SH-SY5Y (cell line): ENCODE results near the gene TMEM128.

Experiments
- GATA2 ChIP-seq: IDR thresholded peaks from 2 replicates; pipeline ENCODE4 v1.6.1; 2011; ENCODE audit warnings: mild to moderate bottlenecking, low read depth, low read length
- GATA3 ChIP-seq: IDR thresholded peaks from 2 replicates; pipeline ENCODE4 v1.6.1; 2011; ENCODE audit warnings: low read depth, mild to moderate bottlenecking, low read length, moderate library complexity

The TMEM128 gene

GRCh38 chr4:4269331-4269731, 21.3 kb upstream of the TMEM128 start:
- TF ChIP-seq GATA3 (no peak), GATA2 (no peak)

- no peak for TF ChIP-seq GATA2
- TF ChIP-seq GATA3, result no peak
These were observed 20.8 kb upstream of the TMEM128 start for GRCh38 chr4:4268776-4269175.

- TF ChIP-seq GATA3 (no peak), GATA2 (no peak)
These were observed 20.0 kb upstream of the TMEM128 start for GRCh38 chr4:4267981-4268380.

- no peak for TF ChIP-seq GATA3
- TF ChIP-seq GATA2, result no peak
These were observed 12.2 kb upstream of the TMEM128 start for GRCh38 chr4:4260185-4260751.

- TF ChIP-seq GATA2, result no peak
- TF ChIP-seq GATA3, result no peak
These were observed 11.6 kb upstream of the TMEM128 start for GRCh38 chr4:4259484-4260100.

DNA sequence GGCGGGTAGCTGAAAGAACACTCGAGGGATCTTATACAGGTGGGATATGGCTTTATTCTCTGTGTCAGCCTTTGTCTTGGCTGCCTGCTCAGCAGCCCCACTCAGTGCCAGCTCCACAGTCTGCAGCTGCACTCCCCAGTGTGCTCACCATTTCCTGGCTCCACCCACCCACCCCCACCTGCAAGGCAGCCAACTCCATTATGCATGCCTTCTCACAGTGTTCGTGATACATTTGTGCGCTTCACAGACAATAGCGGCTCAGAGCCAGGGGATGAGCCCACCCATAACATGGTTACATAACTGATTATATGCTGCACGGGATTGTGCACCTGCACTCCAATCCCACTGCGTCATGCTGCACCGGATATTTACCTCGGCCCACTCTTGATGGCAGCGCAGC, 8.8 kb upstream of the TMEM128 start:
- TF ChIP-seq GATA2 (no peak), GATA3 (no peak)

DNA sequence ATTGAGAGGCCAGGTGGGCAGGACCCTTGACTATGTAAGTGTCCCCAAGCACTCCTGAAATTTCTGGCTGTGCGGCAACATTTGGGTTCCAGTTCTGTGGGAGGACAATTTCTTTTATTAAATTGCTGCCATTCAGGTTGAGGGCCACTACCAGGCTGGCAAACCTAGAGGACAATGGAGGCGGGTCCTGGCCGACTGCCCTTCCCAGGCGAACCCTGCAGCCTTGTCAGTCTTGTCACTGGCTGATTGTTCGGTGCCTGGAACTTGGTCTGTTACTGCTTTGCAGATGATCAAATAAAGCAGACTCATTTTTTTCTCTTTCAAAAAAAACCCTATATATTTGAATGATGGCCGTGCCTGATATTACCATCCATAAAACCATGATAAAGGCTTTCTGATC, 6.6 kb upstream of the TMEM128 start:
- no peak for TF ChIP-seq GATA3
- no peak for TF ChIP-seq GATA2

DNA sequence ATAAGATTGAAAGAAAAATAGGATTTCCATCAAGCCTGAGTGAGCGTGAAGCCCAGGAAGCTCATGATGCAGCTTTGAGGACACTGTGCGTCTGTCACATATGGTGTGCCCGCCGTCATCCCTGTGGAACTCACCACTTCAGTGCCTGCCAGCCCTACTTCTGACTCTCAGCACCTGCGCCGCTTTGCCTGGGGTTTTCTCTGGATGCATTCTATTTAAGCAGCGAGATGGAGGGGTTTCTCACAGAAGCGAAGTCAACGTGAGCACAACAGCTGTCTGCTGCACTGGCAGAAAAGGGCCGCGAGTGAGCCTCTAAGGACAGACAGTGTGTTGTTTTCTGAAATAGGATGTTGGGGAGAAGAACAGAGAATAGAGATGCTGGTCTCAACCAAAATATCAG, 6.2 kb upstream of the TMEM128 start:
- TF ChIP-seq GATA3 (no peak), GATA2 (no peak)

DNA sequence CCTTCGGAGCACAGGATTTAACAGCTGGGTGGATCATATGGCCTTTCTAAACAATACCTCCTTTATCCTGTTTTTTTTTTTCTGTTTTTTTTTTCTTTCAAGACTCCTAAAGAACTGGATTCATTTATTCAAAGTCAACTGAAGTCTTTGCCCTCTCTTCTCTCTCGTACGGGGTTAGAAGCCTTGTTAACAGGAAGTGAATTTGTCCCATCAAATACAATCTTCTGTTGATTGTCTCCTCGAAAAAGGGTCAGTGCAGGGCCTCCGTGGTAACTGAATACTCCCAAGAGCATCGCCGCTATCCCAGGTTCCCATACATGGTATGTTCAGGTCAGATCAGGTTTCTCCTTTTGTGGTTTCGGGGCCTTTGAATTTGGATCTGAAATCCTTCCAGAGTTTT, 1.8 kb upstream of the TMEM128 start:
- TF ChIP-seq GATA3 (no peak), GATA2 (no peak)

GRCh38 chr4:4248885-4249203, 821 bp upstream of the TMEM128 start:
- TF ChIP-seq GATA2, result no peak
- no peak for TF ChIP-seq GATA3

DNA sequence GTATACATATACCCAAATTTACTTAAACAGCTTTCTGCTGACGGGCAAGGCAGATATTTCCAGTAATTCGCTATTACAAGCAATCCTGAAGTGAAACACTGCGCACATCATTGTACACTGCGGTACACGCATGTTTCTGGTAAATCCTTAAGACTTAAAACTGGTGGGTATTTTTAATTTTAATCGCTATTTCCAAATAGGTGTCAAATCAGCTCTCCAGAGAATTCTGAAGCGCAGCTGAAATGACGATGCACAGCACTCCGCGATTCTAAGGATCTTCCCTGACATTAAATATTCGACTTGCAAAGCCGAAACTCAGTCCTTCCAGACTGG, 361 bp downstream of the TMEM128 start:
- TF ChIP-seq GATA2 (no peak), GATA3 (no peak)

- TF ChIP-seq GATA2 (no peak), GATA3 (no peak)
These were observed 2.9 kb downstream of the TMEM128 start for GRCh38 chr4:4245172-4245571.

GRCh38 chr4:4233610-4234009, 14.4 kb downstream of the TMEM128 start:
- TF ChIP-seq GATA2 (no peak), GATA3 (no peak)

DNA sequence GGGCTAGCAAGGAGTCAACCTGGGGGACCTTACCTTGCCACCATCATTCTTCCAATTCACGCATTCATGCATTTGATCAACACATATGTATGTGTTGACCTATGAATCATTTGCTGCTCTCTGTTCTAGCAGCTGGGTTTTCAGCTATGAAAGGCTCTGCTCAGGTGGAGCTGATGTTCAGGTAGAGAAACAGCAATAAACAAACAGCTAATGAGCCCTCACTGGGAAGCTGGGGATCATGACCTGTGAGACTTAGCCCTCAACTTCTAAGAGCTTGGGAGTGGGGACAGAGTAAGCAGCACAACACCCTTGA, 19.7 kb downstream of the TMEM128 start:
- TF ChIP-seq GATA2, result no peak
- TF ChIP-seq GATA3, result no peak

DNA sequence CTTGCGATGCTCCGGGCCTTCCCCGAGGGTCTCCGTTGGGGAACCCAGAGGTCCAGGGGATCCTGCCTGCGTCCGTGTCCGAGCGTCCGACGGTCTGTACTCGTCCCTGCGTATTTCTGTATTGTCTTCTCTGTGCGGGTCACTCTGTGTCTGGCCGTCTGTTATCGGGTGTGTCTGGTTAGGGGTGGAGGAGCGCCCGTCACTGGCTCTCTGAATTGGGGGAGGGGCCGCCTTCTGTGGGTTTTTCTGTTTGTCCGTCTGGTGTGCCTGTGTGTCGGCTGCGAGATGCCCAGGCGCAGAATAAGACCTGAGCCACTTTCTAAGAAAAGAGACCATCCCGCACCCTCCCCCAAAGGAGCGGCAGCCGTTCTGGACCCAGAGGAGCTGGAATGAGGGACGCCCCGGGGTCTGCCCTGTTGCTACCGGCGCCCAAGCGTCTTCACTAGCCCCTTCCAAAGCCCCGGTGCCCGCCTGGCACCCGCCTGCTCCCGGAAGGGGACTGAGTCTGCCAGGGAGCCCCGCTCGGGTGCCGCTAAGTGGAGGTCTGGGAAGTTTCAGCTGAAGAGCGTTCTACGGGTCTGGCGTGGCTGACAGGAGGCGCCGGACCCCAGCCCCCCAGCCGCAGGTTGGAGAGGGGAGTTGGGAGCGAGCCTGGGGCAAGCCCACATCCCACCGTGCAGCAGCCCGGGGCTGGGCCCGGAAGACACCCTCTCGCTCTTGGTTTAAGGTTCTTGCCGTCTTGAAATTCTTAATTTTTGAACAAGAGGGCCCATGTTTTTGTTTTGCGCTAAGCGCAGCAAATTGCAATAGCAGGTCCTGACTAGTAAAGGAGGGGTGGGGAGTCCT, 20.3 kb downstream of the TMEM128 start:
- no peak for TF ChIP-seq GATA2
- TF ChIP-seq GATA3, result no peak

- no peak for TF ChIP-seq GATA3
- no peak for TF ChIP-seq GATA2
These were observed 21.2 kb downstream of the TMEM128 start, which contains the start of gene OTOP1 for GRCh38 chr4:4226606-4227438. Gene OTOP1, minus strand, starts transcription at chr4:4226929. Its CDS starts 65 bp downstream, at chr4:4226864.
